HL-60 (cell line): ENCODE data around the gene PIEZO1.

Source experiments
- DNase-seq, 2 experiments: peaks; one replicate each; pipeline ENCODE4 v3.0.0-alpha.2; 2010 to 2020; ENCODE audit warnings: low read depth in 1 of 2, low spot score in 1 of 2
- H3K27ac ChIP-seq: fragments of 250-450 bp; sonication (Bioruptor Pico); replicated peaks from 2 replicates; pipeline ENCODE4 v1.5.1; 2020; ENCODE audit warnings: mild to moderate bottlenecking, moderate library complexity
- H3K27me3 ChIP-seq: fragments of 250-450 bp; sonication (Bioruptor Pico); 2 replicates; pipeline ENCODE4 v1.5.1; 2021; ENCODE audit warnings: mild to moderate bottlenecking, moderate library complexity; ENCODE audit not compliant: insufficient read depth, poor library complexity, severe bottlenecking
- H3K4me3 ChIP-seq: replicated peaks from 2 replicates; pipeline ENCODE4 v1.5.1; 2011; ENCODE audit warnings: mild to moderate bottlenecking, control low read depth, low read length; ENCODE audit not compliant: insufficient read depth
- GABPA ChIP-seq: IDR thresholded peaks from 2 replicates; pipeline ENCODE4 v1.6.1; 2012; ENCODE audit warnings: low read depth
- POLR2AphosphoS5 ChIP-seq: IDR thresholded peaks from 2 replicates; pipeline ENCODE4 v1.6.1; 2012; ENCODE audit warnings: low read depth
- SPI1 ChIP-seq: IDR thresholded peaks from 2 replicates; pipeline ENCODE4 v1.6.1; 2012; ENCODE audit warnings: low read depth, mild to moderate bottlenecking, borderline replicate concordance
- TF ChIP-seq, protein P1 (sequence below): IDR thresholded peaks from 2 replicates; pipeline ENCODE4 v1.6.1; 2012; ENCODE audit warnings: low read depth; ENCODE audit not compliant: insufficient replicate concordance
- TF ChIP-seq, protein P2 (sequence below): IDR thresholded peaks from one replicate; pipeline ENCODE4 v1.5.1; 2011; ENCODE audit warnings: low read length, control low read depth, inconsistent platforms; ENCODE audit not compliant: insufficient read depth

The PIEZO1 gene

DNA sequence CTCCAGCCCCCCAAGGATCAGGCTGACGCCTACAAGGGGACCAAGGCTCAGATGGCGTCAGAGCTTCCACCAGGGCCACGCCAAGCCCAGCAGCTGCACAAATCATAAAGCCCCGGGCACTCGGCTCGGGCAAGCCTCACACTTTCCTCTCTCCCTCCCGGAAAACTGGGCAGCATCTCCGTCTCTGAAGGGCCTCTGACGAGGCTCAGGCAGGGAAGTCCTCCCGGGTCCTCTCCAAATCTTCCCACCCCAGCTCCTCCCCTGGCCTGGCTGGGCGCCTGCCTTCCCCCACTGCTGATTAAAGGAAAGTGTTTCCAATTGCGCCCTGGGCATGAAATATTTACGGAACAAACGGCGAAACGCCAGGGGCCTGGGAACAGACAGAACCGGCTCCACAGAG lies 38.5 kb downstream of the PIEZO1 start:
- DNase-seq: no peak
- no peak overlapping the region for H3K27ac ChIP-seq
- TF ChIP-seq, protein P1, sequence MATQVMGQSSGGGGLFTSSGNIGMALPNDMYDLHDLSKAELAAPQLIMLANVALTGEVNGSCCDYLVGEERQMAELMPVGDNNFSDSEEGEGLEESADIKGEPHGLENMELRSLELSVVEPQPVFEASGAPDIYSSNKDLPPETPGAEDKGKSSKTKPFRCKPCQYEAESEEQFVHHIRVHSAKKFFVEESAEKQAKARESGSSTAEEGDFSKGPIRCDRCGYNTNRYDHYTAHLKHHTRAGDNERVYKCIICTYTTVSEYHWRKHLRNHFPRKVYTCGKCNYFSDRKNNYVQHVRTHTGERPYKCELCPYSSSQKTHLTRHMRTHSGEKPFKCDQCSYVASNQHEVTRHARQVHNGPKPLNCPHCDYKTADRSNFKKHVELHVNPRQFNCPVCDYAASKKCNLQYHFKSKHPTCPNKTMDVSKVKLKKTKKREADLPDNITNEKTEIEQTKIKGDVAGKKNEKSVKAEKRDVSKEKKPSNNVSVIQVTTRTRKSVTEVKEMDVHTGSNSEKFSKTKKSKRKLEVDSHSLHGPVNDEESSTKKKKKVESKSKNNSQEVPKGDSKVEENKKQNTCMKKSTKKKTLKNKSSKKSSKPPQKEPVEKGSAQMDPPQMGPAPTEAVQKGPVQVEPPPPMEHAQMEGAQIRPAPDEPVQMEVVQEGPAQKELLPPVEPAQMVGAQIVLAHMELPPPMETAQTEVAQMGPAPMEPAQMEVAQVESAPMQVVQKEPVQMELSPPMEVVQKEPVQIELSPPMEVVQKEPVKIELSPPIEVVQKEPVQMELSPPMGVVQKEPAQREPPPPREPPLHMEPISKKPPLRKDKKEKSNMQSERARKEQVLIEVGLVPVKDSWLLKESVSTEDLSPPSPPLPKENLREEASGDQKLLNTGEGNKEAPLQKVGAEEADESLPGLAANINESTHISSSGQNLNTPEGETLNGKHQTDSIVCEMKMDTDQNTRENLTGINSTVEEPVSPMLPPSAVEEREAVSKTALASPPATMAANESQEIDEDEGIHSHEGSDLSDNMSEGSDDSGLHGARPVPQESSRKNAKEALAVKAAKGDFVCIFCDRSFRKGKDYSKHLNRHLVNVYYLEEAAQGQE: no peak
- TF ChIP-seq SPI1: no peak
- TF ChIP-seq, protein P2, sequence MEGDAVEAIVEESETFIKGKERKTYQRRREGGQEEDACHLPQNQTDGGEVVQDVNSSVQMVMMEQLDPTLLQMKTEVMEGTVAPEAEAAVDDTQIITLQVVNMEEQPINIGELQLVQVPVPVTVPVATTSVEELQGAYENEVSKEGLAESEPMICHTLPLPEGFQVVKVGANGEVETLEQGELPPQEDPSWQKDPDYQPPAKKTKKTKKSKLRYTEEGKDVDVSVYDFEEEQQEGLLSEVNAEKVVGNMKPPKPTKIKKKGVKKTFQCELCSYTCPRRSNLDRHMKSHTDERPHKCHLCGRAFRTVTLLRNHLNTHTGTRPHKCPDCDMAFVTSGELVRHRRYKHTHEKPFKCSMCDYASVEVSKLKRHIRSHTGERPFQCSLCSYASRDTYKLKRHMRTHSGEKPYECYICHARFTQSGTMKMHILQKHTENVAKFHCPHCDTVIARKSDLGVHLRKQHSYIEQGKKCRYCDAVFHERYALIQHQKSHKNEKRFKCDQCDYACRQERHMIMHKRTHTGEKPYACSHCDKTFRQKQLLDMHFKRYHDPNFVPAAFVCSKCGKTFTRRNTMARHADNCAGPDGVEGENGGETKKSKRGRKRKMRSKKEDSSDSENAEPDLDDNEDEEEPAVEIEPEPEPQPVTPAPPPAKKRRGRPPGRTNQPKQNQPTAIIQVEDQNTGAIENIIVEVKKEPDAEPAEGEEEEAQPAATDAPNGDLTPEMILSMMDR: no peak
- no peak for TF ChIP-seq GABPA
- no peak for TF ChIP-seq POLR2AphosphoS5
- no peaks in the 10 kb centered on the region for H3K27me3 ChIP-seq
- H3K4me3 ChIP-seq: no peak overlapping the region

- Histone ChIP-seq H3K27me3 (no peaks in the 10 kb centered on the region), H3K27ac (no peak overlapping the region), H3K4me3 (no peak overlapping the region)
- TF ChIP-seq POLR2AphosphoS5 (no peak), SPI1 (no peak), GABPA (no peak)
- TF ChIP-seq, protein P2: no peak
- TF ChIP-seq, protein P1: no peak
- no peak for DNase-seq
Measured at GRCh38 chr16:88744577-88745521, 40.2 kb downstream of the PIEZO1 start.

- H3K4me3 ChIP-seq: no peak overlapping the region
- no peak overlapping the region for H3K27ac ChIP-seq
- TF ChIP-seq, protein P2: peak; percentile 36
- TF ChIP-seq GABPA: no peak
- H3K27me3 ChIP-seq: no peaks in the 10 kb centered on the region
- DNase-seq: peak; percentile 21 to 23
Measured at GRCh38 chr16:88743693-88744576, 41.1 kb downstream of the PIEZO1 start.
